Activated naive CD4-positive, alpha-beta T cell treated with anti-CD3 and anti-CD28 coated beads, Interleukin-2, amount 10 ng/mL, durations not matched to agents 7 days and 5 days (primary cell): Measurements from ENCODE around the gene ICA1L.
"Not testable (repeated sequence)": the region's sequence is repeated elsewhere in the genome, so short reads cannot be mapped to it uniquely, and the experiment has no call there.

Source experiments
- CTCF ChIA-PET: fragments of 350-600 bp; sonication (Branson Sonifier 250); formaldehyde crosslinking; loops from one replicate; lab custom pipeline; 2021; ENCODE audit warnings: antibody characterized with exemption; lab: Charles Lee
- DNase-seq: peaks from one replicate; pipeline ENCODE4 v3.0.0-alpha.2; 2020
- H3K27ac Mint-ChIP-seq: one replicate; pipeline ENCODE4 v1.8.0; 2021; ENCODE audit warnings: mild to moderate bottlenecking, moderate library complexity, mixed read lengths
- H3K27me3 Mint-ChIP-seq: one replicate; pipeline ENCODE4 v1.8.0; 2021; ENCODE audit warnings: mild to moderate bottlenecking, mixed read lengths
- H3K36me3 Mint-ChIP-seq: one replicate; pipeline ENCODE4 v1.8.0; 2021; ENCODE audit warnings: mixed read lengths
- H3K4me1 Mint-ChIP-seq: one replicate; pipeline ENCODE4 v1.8.0; 2021; ENCODE audit warnings: mixed read lengths
- H3K4me3 Mint-ChIP-seq: one replicate; pipeline ENCODE4 v1.8.0; 2021; ENCODE audit warnings: mild to moderate bottlenecking, moderate library complexity, mixed read lengths
- H3K9me3 Mint-ChIP-seq: one replicate; pipeline ENCODE4 v1.8.0; 2021; ENCODE audit warnings: mixed read lengths

Gene ICA1L

GRCh38 chr2:202822411-202822810, 49.2 kb downstream of the ICA1L start:
- no peaks in the 10 kb centered on the region for H3K36me3 Mint-ChIP-seq
- no peak overlapping the region for H3K4me3 Mint-ChIP-seq
- no peak for DNase-seq
- H3K9me3 Mint-ChIP-seq: no peaks in the 10 kb centered on the region
- no peak overlapping the region for H3K27ac Mint-ChIP-seq
- no peaks in the 10 kb centered on the region for H3K4me1 Mint-ChIP-seq
- CTCF ChIA-PET: interaction anchor here (1.2 kb wide), 1 partner anchor 233 kb away, joined by 6 read pairs; no protein-coding TSS in a partner anchor
- no peaks in the 10 kb centered on the region for H3K27me3 Mint-ChIP-seq

DNA sequence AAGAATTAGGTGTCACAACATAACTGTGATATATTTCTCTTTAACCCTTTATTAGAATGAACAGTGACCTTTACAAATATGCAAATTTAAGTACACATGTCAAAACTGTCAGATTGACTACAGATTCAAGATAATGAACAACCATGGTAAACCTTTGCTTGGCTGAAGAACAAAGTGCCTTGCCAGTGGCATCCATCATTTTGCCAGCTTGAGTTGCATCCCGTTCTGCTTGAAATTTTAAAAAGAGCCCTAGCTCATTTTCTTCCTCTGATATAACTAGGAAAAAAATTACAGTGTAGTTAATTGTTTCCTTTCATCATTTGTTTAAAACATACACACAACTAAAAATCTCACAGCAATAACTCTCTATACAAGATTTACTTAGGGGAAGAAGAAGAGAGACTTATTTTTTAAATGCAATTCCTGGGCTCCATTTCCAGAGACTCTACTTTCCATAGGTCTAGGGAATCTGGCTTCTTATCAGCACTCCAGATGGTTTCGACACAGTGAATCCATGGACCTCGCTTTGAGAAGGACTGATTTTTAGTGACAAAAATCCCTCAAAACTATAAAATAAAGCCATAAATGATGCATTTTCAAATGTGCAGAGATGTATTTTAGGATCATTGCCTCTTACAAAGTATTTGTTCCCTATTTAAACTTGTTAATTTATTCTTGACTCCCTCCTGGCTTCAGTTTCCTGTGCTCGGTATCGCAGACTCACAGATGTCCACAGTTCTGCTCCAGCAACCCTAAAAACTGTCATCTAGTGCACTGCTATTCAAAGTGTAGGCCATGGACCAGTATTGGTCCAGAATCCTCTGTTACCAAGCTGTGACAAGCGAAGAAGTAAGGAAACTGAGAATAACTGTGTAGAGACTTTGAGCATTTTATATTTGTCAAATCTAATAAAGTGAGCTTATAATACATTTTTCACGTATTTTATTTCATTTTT, 50.1 kb downstream of the ICA1L start:
- DNase-seq: no peak
- Mint-ChIP-seq H3K4me1 (no peaks in the 10 kb centered on the region), H3K27me3 (no peaks in the 10 kb centered on the region), H3K4me3 (no peak overlapping the region), H3K36me3 (no peaks in the 10 kb centered on the region), H3K27ac (no peak overlapping the region), H3K9me3 (no peaks in the 10 kb centered on the region)
- CTCF ChIA-PET: interaction anchor here (0.6 to 1.2 kb wide), 2 partner anchors 227 to 232 kb away, joined by 3 to 6 read pairs; no protein-coding TSS in a partner anchor

- Mint-ChIP-seq H3K4me1 (no peaks in the 10 kb centered on the region), H3K4me3 (no peak overlapping the region), H3K27ac (no peak overlapping the region), H3K9me3 (peaks cover 3% of the 10 kb centered on the region), H3K36me3 (no peaks in the 10 kb centered on the region), H3K27me3 (no peaks in the 10 kb centered on the region)
- CTCF ChIA-PET: no interaction called here
- no peak for DNase-seq
Observed at GRCh38 chr2:202818321-202818720, 53.2 kb downstream of the ICA1L start.

- Mint-ChIP-seq H3K27ac (no peak overlapping the region), H3K9me3 (peaks cover 3% of the 10 kb centered on the region), H3K4me3 (no peak overlapping the region), H3K36me3 (no peaks in the 10 kb centered on the region), H3K4me1 (no peaks in the 10 kb centered on the region), H3K27me3 (no peaks in the 10 kb centered on the region)
- CTCF ChIA-PET: no interaction called here
- DNase-seq: no peak
Observed at GRCh38 chr2:202817771-202818170, 53.8 kb downstream of the ICA1L start.

- CTCF ChIA-PET: no interaction called here
- no peak overlapping the region for H3K4me3 Mint-ChIP-seq
- no peak overlapping the region for H3K27ac Mint-ChIP-seq
- no peak for DNase-seq
- H3K9me3 Mint-ChIP-seq: peaks cover 3% of the 10 kb centered on the region
- H3K27me3 Mint-ChIP-seq: no peaks in the 10 kb centered on the region
- peaks cover 7% of the 10 kb centered on the region for H3K36me3 Mint-ChIP-seq
- H3K4me1 Mint-ChIP-seq: no peaks in the 10 kb centered on the region
Observed at GRCh38 chr2:202815548-202816360, 55.8 kb downstream of the ICA1L start.

- peaks cover 3% of the 10 kb centered on the region for H3K9me3 Mint-ChIP-seq
- no peak for DNase-seq
- CTCF ChIA-PET: no interaction called here
- no peak overlapping the region for H3K27ac Mint-ChIP-seq
- H3K4me3 Mint-ChIP-seq: no peak overlapping the region
- H3K4me1 Mint-ChIP-seq: no peaks in the 10 kb centered on the region
- peaks cover 8% of the 10 kb centered on the region for H3K36me3 Mint-ChIP-seq
- H3K27me3 Mint-ChIP-seq: no peaks in the 10 kb centered on the region
Observed at GRCh38 chr2:202814226-202814625, 57.3 kb downstream of the ICA1L start.

GRCh38 chr2:202813387-202813786, 58.2 kb downstream of the ICA1L start:
- peaks cover 5% of the 10 kb centered on the region for H3K9me3 Mint-ChIP-seq
- no peaks in the 10 kb centered on the region for H3K4me1 Mint-ChIP-seq
- DNase-seq: no peak
- H3K4me3 Mint-ChIP-seq: no peak overlapping the region
- CTCF ChIA-PET: no interaction called here
- no peak overlapping the region for H3K27ac Mint-ChIP-seq
- peaks cover 15% of the 10 kb centered on the region for H3K36me3 Mint-ChIP-seq
- no peaks in the 10 kb centered on the region for H3K27me3 Mint-ChIP-seq

DNA sequence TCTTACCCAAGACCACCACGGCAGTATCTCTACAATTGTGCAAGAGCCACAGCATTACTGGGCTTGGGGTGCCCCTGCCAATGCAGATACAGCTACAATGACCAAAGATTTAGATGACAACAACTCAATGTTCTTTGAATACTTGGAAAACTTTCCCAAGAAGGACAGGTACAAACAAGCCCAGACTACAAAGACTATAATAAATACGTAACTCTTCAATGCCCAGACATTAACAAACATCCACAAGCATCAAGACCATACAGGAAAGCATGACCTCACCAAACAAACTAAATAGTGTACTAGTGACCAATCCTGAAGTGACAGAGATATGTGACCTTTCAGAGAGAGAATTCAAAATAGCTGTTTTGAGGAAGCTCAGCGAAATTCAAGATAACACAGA, 62.8 kb downstream of the ICA1L start:
- H3K9me3 Mint-ChIP-seq: peaks cover 2% of the 10 kb centered on the region
- H3K4me1 Mint-ChIP-seq: no peaks in the 10 kb centered on the region
- CTCF ChIA-PET: no interaction called here
- peaks cover 15% of the 10 kb centered on the region for H3K36me3 Mint-ChIP-seq
- H3K27me3 Mint-ChIP-seq: no peaks in the 10 kb centered on the region
- no peak overlapping the region for H3K27ac Mint-ChIP-seq
- DNase-seq: no peak
- no peak overlapping the region for H3K4me3 Mint-ChIP-seq

DNA sequence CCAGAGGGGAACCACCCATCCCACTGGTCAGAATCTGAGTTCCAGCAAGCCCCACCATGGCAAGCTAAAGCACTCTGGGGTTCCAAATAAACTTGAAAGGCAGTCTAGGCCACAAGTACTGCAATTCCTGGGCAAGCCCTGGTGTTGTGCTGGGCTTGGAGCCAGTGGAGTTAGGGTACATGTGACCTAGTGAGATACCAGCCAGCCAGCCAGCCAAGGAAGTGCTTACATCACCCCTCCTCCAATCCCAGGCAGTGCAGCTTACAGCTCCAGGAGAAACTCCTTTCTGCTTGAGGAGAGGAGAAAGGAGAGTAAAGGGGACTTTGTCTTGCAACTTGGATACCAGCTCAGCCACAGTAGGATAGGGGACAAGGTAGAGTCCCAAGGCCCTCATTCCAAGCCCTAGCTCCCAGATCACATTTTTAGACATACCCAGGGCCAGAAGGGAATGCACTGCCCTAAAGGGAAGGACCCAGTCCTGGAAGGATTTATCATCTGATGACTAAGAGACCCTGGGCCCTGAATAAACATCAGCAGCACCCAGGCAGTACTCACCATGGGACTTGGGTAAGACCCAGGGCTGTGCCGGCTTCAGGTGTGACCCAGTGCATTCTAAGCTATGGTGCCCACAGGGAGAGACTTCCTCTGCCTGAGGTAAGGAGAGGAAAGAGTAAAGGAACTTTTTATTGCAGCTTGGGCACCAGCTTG, 64.0 kb downstream of the ICA1L start:
- H3K36me3 Mint-ChIP-seq: peaks cover 15% of the 10 kb centered on the region
- H3K27ac Mint-ChIP-seq, H3K4me1 Mint-ChIP-seq, CTCF ChIA-PET, DNase-seq, H3K27me3 Mint-ChIP-seq, H3K4me3 Mint-ChIP-seq, H3K9me3 Mint-ChIP-seq: not testable (repeated sequence)

DNA sequence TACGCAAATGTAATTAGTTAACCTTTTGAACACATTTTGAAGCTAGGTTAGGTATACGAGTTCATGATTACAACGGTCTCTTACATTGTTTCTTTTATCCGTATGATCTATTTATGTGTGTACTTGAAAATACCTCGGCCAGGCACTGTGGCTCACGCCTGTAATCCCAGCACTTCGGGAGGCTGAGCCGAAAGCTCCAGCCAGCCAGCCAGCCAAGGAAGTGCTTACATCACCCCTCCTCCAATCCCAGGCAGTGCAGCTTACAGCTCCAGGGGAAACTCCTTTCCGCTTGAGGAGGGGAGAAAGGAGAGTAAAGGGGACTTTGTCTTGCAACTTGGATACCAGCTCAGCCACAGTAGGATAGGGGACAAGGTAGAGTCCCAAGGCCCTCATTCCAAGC, 65.7 kb downstream of the ICA1L start:
- peaks cover 11% of the 10 kb centered on the region for H3K36me3 Mint-ChIP-seq
- H3K9me3 Mint-ChIP-seq, H3K4me3 Mint-ChIP-seq, H3K27ac Mint-ChIP-seq, H3K4me1 Mint-ChIP-seq, H3K27me3 Mint-ChIP-seq, DNase-seq, CTCF ChIA-PET: not testable (repeated sequence)

- Mint-ChIP-seq H3K27ac (no peak overlapping the region), H3K4me1 (no peaks in the 10 kb centered on the region), H3K9me3 (no peaks in the 10 kb centered on the region), H3K36me3 (peaks cover 17% of the 10 kb centered on the region), H3K27me3 (no peaks in the 10 kb centered on the region), H3K4me3 (no peak overlapping the region)
- CTCF ChIA-PET: no interaction called here
- DNase-seq: no peak
Observed at GRCh38 chr2:202797944-202798343, 73.6 kb downstream of the ICA1L start.

- H3K4me3 Mint-ChIP-seq: no peak overlapping the region
- H3K27me3 Mint-ChIP-seq: no peaks in the 10 kb centered on the region
- H3K27ac Mint-ChIP-seq: no peak overlapping the region
- H3K4me1 Mint-ChIP-seq: no peaks in the 10 kb centered on the region
- H3K9me3 Mint-ChIP-seq: no peaks in the 10 kb centered on the region
- DNase-seq: no peak
- CTCF ChIA-PET: no interaction called here
- H3K36me3 Mint-ChIP-seq: peaks cover 40% of the 10 kb centered on the region
Observed at GRCh38 chr2:202790676-202791075, 80.9 kb downstream of the ICA1L start.

GRCh38 chr2:202786842-202787241, 84.7 kb downstream of the ICA1L start:
- no peak overlapping the region for H3K27ac Mint-ChIP-seq
- CTCF ChIA-PET: no interaction called here
- no peak overlapping the region for H3K4me3 Mint-ChIP-seq
- no peaks in the 10 kb centered on the region for H3K9me3 Mint-ChIP-seq
- peaks cover 51% of the 10 kb centered on the region for H3K36me3 Mint-ChIP-seq
- no peaks in the 10 kb centered on the region for H3K27me3 Mint-ChIP-seq
- H3K4me1 Mint-ChIP-seq: no peaks in the 10 kb centered on the region
- DNase-seq: no peak

GRCh38 chr2:202782940-202783558, 88.5 kb downstream of the ICA1L start:
- H3K27ac Mint-ChIP-seq: no peak overlapping the region

More at GRCh38 chr2:202782940-202783558, 88.5 kb downstream of the ICA1L start:
- no peak for DNase-seq
- no peak overlapping the region for H3K4me3 Mint-ChIP-seq
- no peaks in the 10 kb centered on the region for H3K4me1 Mint-ChIP-seq
- H3K36me3 Mint-ChIP-seq: peaks cover 53% of the 10 kb centered on the region
- CTCF ChIA-PET: no interaction called here
- no peaks in the 10 kb centered on the region for H3K27me3 Mint-ChIP-seq
- no peaks in the 10 kb centered on the region for H3K9me3 Mint-ChIP-seq
